Prostate gland (tissue), 2 donors: ENCODE measurements around the gene LRBA. TPM values are rescaled to one million over a fixed set of nuclear protein-coding genes. Genes with fewer than 3 reads are reported as not detected.

Source experiments
- DNase-seq: peaks from one replicate; pipeline ENCODE4 v3.0.0-alpha.2; 2019; ENCODE audit warnings: low spot score
- H3K27ac ChIP-seq, 2 donors: fragments of 200-600 bp; sonication (generic); 2 replicates each; pipeline ENCODE4 v1.5.1; 2017 to 2019
- H3K27me3 ChIP-seq: fragments of 200-600 bp; sonication (generic); replicated peaks from 2 replicates; pipeline ENCODE4 v1.5.1; 2019; ENCODE audit not compliant: insufficient read depth
- H3K36me3 ChIP-seq, 2 donors: fragments of 200-600 bp; sonication (generic); 1 replicate in 1 of 2; 2 replicates in 1 of 2; pipeline versions ENCODE4 v1.5.1 to v1.8.1; 2017 to 2019
- H3K4me1 ChIP-seq: fragments of 200-600 bp; sonication (generic); replicated peaks from 2 replicates; pipeline ENCODE4 v1.5.1; 2019
- H3K4me3 ChIP-seq, 2 donors: fragments of 200-600 bp; sonication (generic); 2 replicates each; pipeline ENCODE4 v1.5.1; 2017 to 2019
- H3K9me3 ChIP-seq: fragments of 200-600 bp; sonication (generic); 2 replicates; pipeline ENCODE4 v1.5.1; 2017
- POLR2A ChIP-seq: fragments of 450-650 bp; IDR thresholded peaks from one replicate; pipeline ENCODE4 v1.6.1; 2016; ENCODE audit warnings: antibody characterized with exemption, mild to moderate bottlenecking
- POLR2AphosphoS5 ChIP-seq: sonication (generic); formaldehyde crosslinking; IDR thresholded peaks from one replicate; pipeline ENCODE4 v1.6.1; 2017; ENCODE audit warnings: antibody characterized with exemption
- WGBS: methylation state at CpG from one replicate; pipeline ENCODE4 v1.1.5; 2018; 5-methylcytosine and 5-hydroxymethylcytosine counted together
- intact Hi-C: fragments of 100-400 bp; cut with DNase I; formaldehyde crosslinking; loops from one replicate; pipeline ENCODE4 v1.14.2; 2022
- total RNA-seq, 2 donors: library from RNA; depleted of rRNA; stranded (reverse); fragments of >200 nt; gene quantifications; one replicate each; pipeline ENCODE4 v1.1.0, GENCODE V29; 2016
- TF ChIP-seq, protein P1 (sequence below), 4 experiments: fragments of 200-600 bp in 2 of 4; fragments of 450-650 bp in 2 of 4; sonication (generic) in 2 of 4; IDR thresholded peaks; 1 replicate in 3 of 4; 2 replicates in 1 of 4; pipeline ENCODE4 v1.5.1; 2016 to 2019; ENCODE audit warnings: antibody characterized with exemption in 4 of 4, mild to moderate bottlenecking in 2 of 4, moderate library complexity in 2 of 4

Gene LRBA
- total RNA-seq, 2 donors from 2014 or later, result 69.8 to 79.8 TPM

DNA sequence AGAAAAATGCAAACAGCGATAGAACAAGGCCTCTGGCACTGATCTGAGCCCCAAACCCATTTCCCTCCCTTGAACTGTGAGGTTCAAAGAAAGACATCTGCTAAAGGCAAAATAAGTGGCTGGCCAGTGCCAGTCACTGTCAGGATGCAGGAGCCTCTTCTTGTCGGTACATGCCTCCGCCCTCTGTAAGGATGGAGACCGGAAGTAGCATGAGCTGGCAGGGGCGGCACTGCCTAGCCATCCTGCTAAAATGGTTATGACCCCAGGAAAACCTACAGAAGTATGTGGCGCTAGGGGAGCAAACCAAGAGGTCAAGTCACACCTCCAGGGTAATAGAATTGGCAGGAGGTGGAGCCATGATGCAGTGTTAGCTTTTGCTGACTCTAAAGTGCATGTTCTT, 756.5 kb downstream of the LRBA start:
- Histone ChIP-seq H3K27ac (no peak overlapping the region), H3K36me3 (no peaks in the 10 kb centered on the region), H3K27me3 (no peaks in the 10 kb centered on the region), H3K4me3 (no peak overlapping the region), H3K9me3 (no peaks in the 10 kb centered on the region), H3K4me1 (no peaks in the 10 kb centered on the region)
- intact Hi-C loops, result no loop called here
- TF ChIP-seq POLR2AphosphoS5 (no peak), POLR2A (no peak)
- TF ChIP-seq, protein P1, sequence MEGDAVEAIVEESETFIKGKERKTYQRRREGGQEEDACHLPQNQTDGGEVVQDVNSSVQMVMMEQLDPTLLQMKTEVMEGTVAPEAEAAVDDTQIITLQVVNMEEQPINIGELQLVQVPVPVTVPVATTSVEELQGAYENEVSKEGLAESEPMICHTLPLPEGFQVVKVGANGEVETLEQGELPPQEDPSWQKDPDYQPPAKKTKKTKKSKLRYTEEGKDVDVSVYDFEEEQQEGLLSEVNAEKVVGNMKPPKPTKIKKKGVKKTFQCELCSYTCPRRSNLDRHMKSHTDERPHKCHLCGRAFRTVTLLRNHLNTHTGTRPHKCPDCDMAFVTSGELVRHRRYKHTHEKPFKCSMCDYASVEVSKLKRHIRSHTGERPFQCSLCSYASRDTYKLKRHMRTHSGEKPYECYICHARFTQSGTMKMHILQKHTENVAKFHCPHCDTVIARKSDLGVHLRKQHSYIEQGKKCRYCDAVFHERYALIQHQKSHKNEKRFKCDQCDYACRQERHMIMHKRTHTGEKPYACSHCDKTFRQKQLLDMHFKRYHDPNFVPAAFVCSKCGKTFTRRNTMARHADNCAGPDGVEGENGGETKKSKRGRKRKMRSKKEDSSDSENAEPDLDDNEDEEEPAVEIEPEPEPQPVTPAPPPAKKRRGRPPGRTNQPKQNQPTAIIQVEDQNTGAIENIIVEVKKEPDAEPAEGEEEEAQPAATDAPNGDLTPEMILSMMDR (IDR thresholded peaks at IDR 0.05), result no peak
- no peak for DNase-seq
- WGBS, result 66% methylated on average over 6 of the region's 6 CpGs

DNA sequence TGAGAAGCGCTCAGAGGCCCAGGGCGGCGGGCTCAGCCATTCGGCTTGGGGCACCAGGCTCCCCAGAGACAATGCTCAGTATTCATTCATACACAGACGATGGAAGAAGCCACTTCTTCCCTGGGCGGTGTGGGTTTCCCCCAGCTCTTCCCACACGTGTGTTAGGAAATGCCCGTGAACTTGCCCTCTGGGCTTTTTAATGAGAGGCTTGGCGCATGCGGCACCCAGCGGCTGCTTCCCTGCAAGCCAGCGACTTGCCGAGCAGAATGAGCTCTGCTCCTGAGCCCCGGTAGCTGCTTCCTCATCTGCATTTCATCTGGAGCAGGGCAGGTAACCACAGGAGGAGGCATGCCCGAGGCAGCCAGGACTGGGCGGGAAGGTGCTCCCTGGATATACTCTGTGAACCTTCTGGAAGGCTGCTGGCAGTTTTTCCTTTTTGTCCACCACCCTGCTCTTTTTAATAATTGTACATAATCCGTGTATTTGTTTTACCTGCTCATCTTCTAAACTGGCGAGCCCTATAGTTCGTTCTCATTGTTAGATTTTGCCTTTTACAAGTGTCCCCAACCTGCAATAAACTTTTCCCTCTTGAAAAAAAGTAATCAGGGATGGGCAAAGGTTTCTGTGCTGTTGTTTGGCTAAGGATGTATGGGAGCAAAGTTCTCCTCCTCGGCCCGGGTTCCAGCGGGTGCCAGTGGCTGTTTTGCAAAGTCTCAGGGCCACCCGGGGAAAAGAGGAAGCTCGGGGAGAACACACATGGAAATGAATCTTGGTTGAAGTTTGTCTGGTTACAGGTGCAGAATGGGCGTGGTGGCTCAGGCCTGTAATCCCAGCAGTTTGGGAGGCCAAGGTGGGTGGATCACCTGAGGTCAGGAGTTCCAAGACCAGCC, 758.0 kb downstream of the LRBA start:
- Histone ChIP-seq H3K27ac (no peak overlapping the region), H3K4me1 (no peaks in the 10 kb centered on the region), H3K4me3 (no peak overlapping the region), H3K9me3 (no peaks in the 10 kb centered on the region), H3K27me3 (no peaks in the 10 kb centered on the region), H3K36me3 (no peaks in the 10 kb centered on the region)
- WGBS, result 68% methylated on average over 25 of the region's 25 CpGs
- intact Hi-C loops, result no loop called here
- no peak for DNase-seq
- no peak for TF ChIP-seq POLR2A
- TF ChIP-seq, protein P1 (IDR thresholded peaks at IDR 0.05), result no peak
- no peak for TF ChIP-seq POLR2AphosphoS5

DNA sequence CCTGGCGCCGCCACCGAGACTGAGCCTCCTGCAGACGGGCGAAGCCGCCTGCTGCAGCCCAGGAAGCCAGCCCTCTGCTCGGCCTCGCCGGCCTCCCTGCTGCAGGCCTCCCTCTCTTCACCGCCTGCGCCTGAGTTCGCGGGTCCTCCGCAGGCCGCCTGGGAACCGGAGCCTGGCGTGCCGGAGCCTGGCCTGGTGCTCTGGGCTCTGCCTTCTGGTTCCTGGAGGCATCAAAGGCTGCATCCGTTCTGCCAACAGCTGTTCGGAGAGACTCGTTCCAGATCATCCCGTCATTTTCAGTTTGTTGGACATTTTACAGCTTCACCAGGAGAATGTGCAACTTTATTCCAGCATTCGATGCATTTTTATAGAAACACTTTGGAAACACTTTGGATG, 758.9 kb downstream of the LRBA start:
- intact Hi-C loops, result no loop called here
- Histone ChIP-seq H3K4me3 (no peak overlapping the region), H3K27me3 (no peaks in the 10 kb centered on the region), H3K9me3 (no peaks in the 10 kb centered on the region), H3K36me3 (no peaks in the 10 kb centered on the region), H3K27ac (no peak overlapping the region), H3K4me1 (no peaks in the 10 kb centered on the region)
- TF ChIP-seq, protein P1 (IDR thresholded peaks at IDR 0.05), result no peak
- no peak for TF ChIP-seq POLR2A
- no peak for DNase-seq
- WGBS, result 90% methylated on average over 18 of the region's 23 CpGs

DNA sequence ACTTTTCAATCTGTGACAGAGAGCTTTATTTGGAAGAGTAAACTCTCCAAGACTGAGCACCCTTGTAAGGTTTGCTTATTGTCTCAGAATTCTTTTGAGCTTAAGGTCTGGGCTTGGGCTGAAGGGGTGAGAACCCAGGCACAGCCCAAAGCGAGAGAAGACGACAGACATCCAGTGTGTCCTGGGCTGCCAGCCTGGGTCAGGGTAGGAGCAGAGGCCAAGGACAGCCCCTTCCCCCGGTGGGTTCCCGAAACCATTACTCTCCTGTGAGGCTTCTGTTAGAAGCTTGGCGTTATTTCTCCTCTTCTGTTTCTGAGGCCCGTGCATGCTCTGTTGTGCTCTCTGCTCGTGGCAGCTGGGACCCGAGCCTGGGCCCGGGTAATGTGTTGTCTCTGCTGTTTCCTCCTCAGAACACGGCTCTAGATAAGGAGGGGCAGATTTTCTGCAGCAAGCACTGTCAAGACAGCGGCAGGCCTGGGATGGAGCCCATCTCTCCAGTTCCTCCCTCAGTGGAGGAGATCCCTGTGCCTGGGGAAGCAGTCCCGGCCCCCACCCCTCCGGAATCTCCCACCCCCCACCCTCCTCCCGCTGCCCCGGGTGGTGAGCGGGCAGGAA, 759.4 kb downstream of the LRBA start:
- 85% methylated on average over 16 of the region's 16 CpGs for WGBS

More for the DNA sequence above, 759.4 kb downstream of the LRBA start:
- Histone ChIP-seq H3K36me3 (no peaks in the 10 kb centered on the region), H3K27me3 (no peaks in the 10 kb centered on the region), H3K4me3 (no peak overlapping the region), H3K4me1 (no peaks in the 10 kb centered on the region), H3K27ac (no peak overlapping the region), H3K9me3 (no peaks in the 10 kb centered on the region)
- DNase-seq, result no peak
- intact Hi-C loops, result no loop called here
- TF ChIP-seq, protein P1 (IDR thresholded peaks at IDR 0.05), result no peak
- TF ChIP-seq POLR2AphosphoS5 (no peak), POLR2A (no peak)
